HK-2 (cell line): Measurements from ENCODE around the gene ARRB1.
A peak's percentile ranks its signal among the peaks of the same experiment; 100 is the strongest.

ENCODE experiments used
- DNase-seq: peaks from one replicate; pipeline ENCODE4 v3.0.0-alpha.2; 2018; ENCODE audit not compliant: unreplicated experiment

Gene ARRB1

GRCh38 chr11:75260396-75261170, 90.9 kb downstream of the ARRB1 start:
- DNase-seq, result no peak

- no peak for DNase-seq
These were observed 97.1 kb downstream of the ARRB1 start for GRCh38 chr11:75254326-75254725.

GRCh38 chr11:75249704-75250103, 101.8 kb downstream of the ARRB1 start:
- DNase-seq, result no peak

- DNase-seq, result no peak
These were observed 102.6 kb downstream of the ARRB1 start for GRCh38 chr11:75248924-75249256.

- no peak for DNase-seq
These were observed 104.7 kb downstream of the ARRB1 start for GRCh38 chr11:75246671-75247350.

GRCh38 chr11:75246006-75246670, 105.3 kb downstream of the ARRB1 start:
- no peak for DNase-seq

GRCh38 chr11:75245356-75246005, 106.0 kb downstream of the ARRB1 start:
- DNase-seq, result no peak

- DNase-seq, result no peak
These were observed 107.2 kb downstream of the ARRB1 start for GRCh38 chr11:75244052-75244814.

GRCh38 chr11:75242722-75243600, 108.5 kb downstream of the ARRB1 start:
- DNase-seq, result no peak

- DNase-seq, result no peak
These were observed 109.4 kb downstream of the ARRB1 start for GRCh38 chr11:75241906-75242644.

GRCh38 chr11:75241036-75241905, 110.2 kb downstream of the ARRB1 start:
- peak; percentile 89 for DNase-seq

GRCh38 chr11:75240311-75241035, 111.0 kb downstream of the ARRB1 start, which contains the start of gene TPBGL:
TPBGL (plus strand) TSS chr11:75240774; CDS start chr11:75241050, 276 bp downstream.
- DNase-seq, result no peak

GRCh38 chr11:75239531-75240290, 111.8 kb downstream of the ARRB1 start:
- DNase-seq, result no peak

GRCh38 chr11:75238595-75239440, 112.6 kb downstream of the ARRB1 start:
- no peak for DNase-seq

- no peak for DNase-seq
These were observed 114.4 kb downstream of the ARRB1 start for GRCh38 chr11:75237050-75237449.

- no peak for DNase-seq
These were observed 115.4 kb downstream of the ARRB1 start for GRCh38 chr11:75236062-75236461.
